ENCODE results near the gene ATP9B.
"Not testable (repeated sequence)": the region's sequence is repeated elsewhere in the genome, so short reads cannot be mapped to it uniquely, and the experiment has no call there.

Gene ATP9B

GRCh38 chr18:79260023-79260422 is 190.8 kb downstream of the ATP9B start:
- Histone ChIP-seq H3K36me3 (ENCODE audit: insufficient read depth, insufficient read length, low read length) (peaks cover 3% of the 10 kb centered on the region), H3K9ac (ENCODE audit: insufficient read length, low read depth) (no peak overlapping the region), H3K4me1 (ENCODE audit: insufficient read depth, insufficient read length) (no peaks in the 10 kb centered on the region), H3K4me3 (ENCODE audit: insufficient read length, low read depth) (no peak overlapping the region), H3K27me3 (ENCODE audit: insufficient read depth, insufficient read length) (no peaks in the 10 kb centered on the region), H3K9me3 (ENCODE audit: insufficient read depth, low read length) (no peaks in the 10 kb centered on the region)
- no peak for DNase-seq (ENCODE audit: low read depth, low spot score)
- TF ChIP-seq YY1 (IDR thresholded peaks at IDR 0.05; ENCODE audit: insufficient read depth, insufficient read length) (no peak), SUZ12 (IDR thresholded peaks at IDR 0.05; ENCODE audit: extremely low read depth, insufficient read depth, insufficient read length) (no peak), ZNF274 (IDR thresholded peaks at IDR 0.05; ENCODE audit: low read depth, low read length) (no peak)

- Histone ChIP-seq H3K27me3 (ENCODE audit: insufficient read depth, insufficient read length) (no peaks in the 10 kb centered on the region), H3K4me1 (ENCODE audit: insufficient read depth, insufficient read length) (no peaks in the 10 kb centered on the region)
Measured at GRCh38 chr18:79260510-79260909, 191.3 kb downstream of the ATP9B start.

GRCh38 chr18:79265068-79265467 is 195.9 kb downstream of the ATP9B start:
- H3K27me3 ChIP-seq (ENCODE audit: insufficient read depth, insufficient read length); H3K9ac ChIP-seq (ENCODE audit: insufficient read length, low read depth); H3K36me3 ChIP-seq (ENCODE audit: insufficient read depth, insufficient read length, low read length); H3K4me1 ChIP-seq (ENCODE audit: insufficient read depth, insufficient read length); DNase-seq (ENCODE audit: low read depth, low spot score); H3K4me3 ChIP-seq (ENCODE audit: insufficient read length, low read depth); H3K9me3 ChIP-seq (ENCODE audit: insufficient read depth, low read length): not testable (repeated sequence)

More at GRCh38 chr18:79260510-79260909, 191.3 kb downstream of the ATP9B start:
- Histone ChIP-seq H3K9me3 (ENCODE audit: insufficient read depth, low read length) (no peaks in the 10 kb centered on the region), H3K36me3 (ENCODE audit: insufficient read depth, insufficient read length, low read length) (peaks cover 3% of the 10 kb centered on the region), H3K4me3 (ENCODE audit: insufficient read length, low read depth) (no peak overlapping the region), H3K9ac (ENCODE audit: insufficient read length, low read depth) (no peak overlapping the region)
- TF ChIP-seq SUZ12 (IDR thresholded peaks at IDR 0.05; ENCODE audit: extremely low read depth, insufficient read depth, insufficient read length) = no peak
- no peak for TF ChIP-seq YY1 (IDR thresholded peaks at IDR 0.05; ENCODE audit: insufficient read depth, insufficient read length)
- TF ChIP-seq ZNF274 (IDR thresholded peaks at IDR 0.05; ENCODE audit: low read depth, low read length) = no peak
- DNase-seq (ENCODE audit: low read depth, low spot score) = no peak

- not testable (repeated sequence) for H3K4me1 ChIP-seq (ENCODE audit: insufficient read depth, insufficient read length); H3K36me3 ChIP-seq (ENCODE audit: insufficient read depth, insufficient read length, low read length); DNase-seq (ENCODE audit: low read depth, low spot score)
Measured at GRCh38 chr18:79271812-79272211, 202.6 kb downstream of the ATP9B start.

GRCh38 chr18:79272916-79273315 is 203.7 kb downstream of the ATP9B start:
- DNase-seq (ENCODE audit: low read depth, low spot score) = no peak
- H3K9me3 ChIP-seq (ENCODE audit: insufficient read depth, low read length) = no peaks in the 10 kb centered on the region; the same call in 1 of the 2 replicates
- no peak overlapping the region for H3K4me3 ChIP-seq (ENCODE audit: insufficient read length, low read depth)
- TF ChIP-seq SUZ12 (IDR thresholded peaks at IDR 0.05; ENCODE audit: extremely low read depth, insufficient read depth, insufficient read length) = no peak
- TF ChIP-seq ZNF274 (IDR thresholded peaks at IDR 0.05; ENCODE audit: low read depth, low read length) = no peak
- no peak for TF ChIP-seq YY1 (IDR thresholded peaks at IDR 0.05; ENCODE audit: insufficient read depth, insufficient read length)
- no peak overlapping the region for H3K9ac ChIP-seq (ENCODE audit: insufficient read length, low read depth)
- H3K27me3 ChIP-seq (ENCODE audit: insufficient read depth, insufficient read length) = no peaks in the 10 kb centered on the region
- no peaks in the 10 kb centered on the region for H3K36me3 ChIP-seq (ENCODE audit: insufficient read depth, insufficient read length, low read length)
- H3K4me1 ChIP-seq (ENCODE audit: insufficient read depth, insufficient read length) = peaks cover 2% of the 10 kb centered on the region

More at GRCh38 chr18:79271812-79272211, 202.6 kb downstream of the ATP9B start:
- H3K9ac ChIP-seq (ENCODE audit: insufficient read length, low read depth); H3K27me3 ChIP-seq (ENCODE audit: insufficient read depth, insufficient read length); H3K4me3 ChIP-seq (ENCODE audit: insufficient read length, low read depth); H3K9me3 ChIP-seq (ENCODE audit: insufficient read depth, low read length): not testable (repeated sequence)

- no peaks in the 10 kb centered on the region for H3K27me3 ChIP-seq (ENCODE audit: insufficient read depth, insufficient read length)
- TF ChIP-seq ZNF274 (IDR thresholded peaks at IDR 0.05; ENCODE audit: low read depth, low read length) (no peak), SUZ12 (IDR thresholded peaks at IDR 0.05; ENCODE audit: extremely low read depth, insufficient read depth, insufficient read length) (no peak), YY1 (IDR thresholded peaks at IDR 0.05; ENCODE audit: insufficient read depth, insufficient read length) (no peak)
- peaks cover 2% of the 10 kb centered on the region for H3K4me1 ChIP-seq (ENCODE audit: insufficient read depth, insufficient read length)
- peaks cover 4% of the 10 kb centered on the region for H3K36me3 ChIP-seq (ENCODE audit: insufficient read depth, insufficient read length, low read length)
- H3K9me3 ChIP-seq (ENCODE audit: insufficient read depth, low read length) = no peaks in the 10 kb centered on the region
- no peak overlapping the region for H3K9ac ChIP-seq (ENCODE audit: insufficient read length, low read depth)
- DNase-seq (ENCODE audit: low read depth, low spot score) = no peak
- no peak overlapping the region for H3K4me3 ChIP-seq (ENCODE audit: insufficient read length, low read depth)
Measured at GRCh38 chr18:79274823-79275222, 205.6 kb downstream of the ATP9B start.

- H3K36me3 ChIP-seq (ENCODE audit: insufficient read depth, insufficient read length, low read length) = peaks cover 4% of the 10 kb centered on the region
- H3K4me1 ChIP-seq (ENCODE audit: insufficient read depth, insufficient read length) = peaks cover 2% of the 10 kb centered on the region
- H3K9ac ChIP-seq (ENCODE audit: insufficient read length, low read depth) = no peak overlapping the region
- no peak for TF ChIP-seq SUZ12 (IDR thresholded peaks at IDR 0.05; ENCODE audit: extremely low read depth, insufficient read depth, insufficient read length)
- no peak for TF ChIP-seq ZNF274 (IDR thresholded peaks at IDR 0.05; ENCODE audit: low read depth, low read length)
- H3K27me3 ChIP-seq (ENCODE audit: insufficient read depth, insufficient read length) = no peaks in the 10 kb centered on the region
- no peak overlapping the region for H3K4me3 ChIP-seq (ENCODE audit: insufficient read length, low read depth)
- no peak for DNase-seq (ENCODE audit: low read depth, low spot score)
- no peaks in the 10 kb centered on the region for H3K9me3 ChIP-seq (ENCODE audit: insufficient read depth, low read length)
Measured at GRCh38 chr18:79275461-79275860, 206.3 kb downstream of the ATP9B start.

GRCh38 chr18:79275992-79276391 is 206.8 kb downstream of the ATP9B start:
- Histone ChIP-seq H3K9ac (ENCODE audit: insufficient read length, low read depth) (no peak overlapping the region), H3K4me3 (ENCODE audit: insufficient read length, low read depth) (no peak overlapping the region), H3K9me3 (ENCODE audit: insufficient read depth, low read length) (no peaks in the 10 kb centered on the region), H3K27me3 (ENCODE audit: insufficient read depth, insufficient read length) (no peaks in the 10 kb centered on the region), H3K36me3 (ENCODE audit: insufficient read depth, insufficient read length, low read length) (peaks cover 4% of the 10 kb centered on the region), H3K4me1 (ENCODE audit: insufficient read depth, insufficient read length) (peaks cover 2% of the 10 kb centered on the region)
- DNase-seq (ENCODE audit: low read depth, low spot score) = no peak
- TF ChIP-seq YY1 (IDR thresholded peaks at IDR 0.05; ENCODE audit: insufficient read depth, insufficient read length) = no peak
- no peak for TF ChIP-seq SUZ12 (IDR thresholded peaks at IDR 0.05; ENCODE audit: extremely low read depth, insufficient read depth, insufficient read length)
- no peak for TF ChIP-seq ZNF274 (IDR thresholded peaks at IDR 0.05; ENCODE audit: low read depth, low read length)
